Cortex of kidney (tissue), 1 donor: ENCODE measurements around the gene KCNJ12.

ENCODE experiments used
- DNase-seq: peaks from one replicate; lab custom pipeline; 2025; lab: John Stamatoyannopoulos, UW

Gene KCNJ12

GRCh38 chr17:21368545-21369246 lies 7.5 kb upstream of the KCNJ12 start:
- DNase-seq: no peak

- DNase-seq: no peak
Measured at GRCh38 chr17:21369395-21369794, 6.8 kb upstream of the KCNJ12 start.

GRCh38 chr17:21370430-21370829 lies 5.7 kb upstream of the KCNJ12 start:
- no peak for DNase-seq

GRCh38 chr17:21371511-21372081 lies 4.6 kb upstream of the KCNJ12 start:
- DNase-seq: no peak

GRCh38 chr17:21372256-21372954 lies 3.8 kb upstream of the KCNJ12 start:
- DNase-seq: no peak

GRCh38 chr17:21373036-21373435 lies 3.1 kb upstream of the KCNJ12 start:
- no peak for DNase-seq

GRCh38 chr17:21373696-21374440 lies 2.3 kb upstream of the KCNJ12 start:
- no peak for DNase-seq

- DNase-seq: no peak
Measured at GRCh38 chr17:21374441-21375161, 1.6 kb upstream of the KCNJ12 start.

GRCh38 chr17:21375162-21375560 lies 996 bp upstream of the KCNJ12 start:
- no peak for DNase-seq

GRCh38 chr17:21375757-21376080 lies 438 bp upstream of the KCNJ12 start:
- no peak for DNase-seq

GRCh38 chr17:21376759-21377690 lies 868 bp downstream of the KCNJ12 start:
- no peak for DNase-seq

- no peak for DNase-seq
Measured at GRCh38 chr17:21377705-21378396, 1.7 kb downstream of the KCNJ12 start.

- DNase-seq: no peak
Measured at GRCh38 chr17:21378553-21378952, 2.4 kb downstream of the KCNJ12 start.

GRCh38 chr17:21379080-21379711 lies 3.0 kb downstream of the KCNJ12 start:
- DNase-seq: no peak

- DNase-seq: no peak
Measured at GRCh38 chr17:21380659-21381058, 4.5 kb downstream of the KCNJ12 start.

GRCh38 chr17:21381076-21381706 lies 5.0 kb downstream of the KCNJ12 start:
- no peak for DNase-seq

- DNase-seq: no peak
Measured at GRCh38 chr17:21382560-21383495, 6.7 kb downstream of the KCNJ12 start.

- no peak for DNase-seq
Measured at GRCh38 chr17:21385281-21385845, 9.2 kb downstream of the KCNJ12 start.
